AG10803 (cell line): Measurements from ENCODE around the gene ADAMTSL4.
A peak's percentile ranks its signal among the peaks of the same experiment; 100 is the strongest.
"Not testable (repeated sequence)": the region's sequence is repeated elsewhere in the genome, so short reads cannot be mapped to it uniquely, and the experiment has no call there.

ENCODE experiments used
- DNase-seq: peaks from one replicate; pipeline ENCODE4 v3.0.0; 2010; ENCODE audit warnings: low read depth
- H3K4me3 ChIP-seq: 2 replicates; pipeline ENCODE4 v1.5.1; 2011; ENCODE audit warnings: mild to moderate bottlenecking, low read length, control low read depth
- CTCF ChIP-seq: conservative IDR thresholded peaks from 2 replicates; pipeline ENCODE4 v1.5.1; 2011; ENCODE audit warnings: mild to moderate bottlenecking, low read length, control low read depth, inconsistent platforms

The ADAMTSL4 gene

DNA sequence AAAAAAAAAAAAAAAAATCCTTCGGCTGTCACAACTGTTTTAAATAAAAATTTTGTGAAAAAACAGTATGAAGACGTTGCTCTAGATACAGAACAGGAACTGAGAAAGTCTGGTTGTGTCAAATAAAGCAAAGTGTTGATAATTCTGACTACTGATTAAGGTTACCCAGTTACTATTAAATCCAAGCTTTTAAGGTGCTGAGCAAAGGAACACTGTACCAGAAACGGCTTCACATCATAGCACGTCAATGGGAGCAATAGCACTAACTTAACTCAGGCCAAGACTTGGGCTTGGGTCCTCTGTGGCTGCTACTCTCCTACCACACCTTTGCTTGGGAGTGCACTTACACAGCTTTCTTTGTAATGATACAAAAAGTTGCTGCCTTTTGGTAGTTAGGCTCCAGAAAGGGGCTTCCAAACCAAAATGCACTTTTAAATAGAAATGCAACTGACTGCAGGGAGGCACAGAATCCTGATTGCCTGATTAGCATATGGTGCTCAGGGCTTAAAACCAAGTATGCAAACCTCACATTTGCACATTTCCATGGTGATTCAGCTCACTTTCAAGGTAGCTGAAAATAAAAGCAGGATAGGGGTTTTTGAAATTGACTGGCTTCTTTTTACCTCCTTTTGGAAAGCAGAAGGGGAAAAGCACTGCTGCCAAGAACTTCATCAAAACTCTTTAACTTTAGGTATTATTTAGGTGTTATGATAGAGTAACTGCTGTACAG is 23.9 kb downstream of the ADAMTSL4 start:
- no peak overlapping the region for H3K4me3 ChIP-seq
- peak; percentile 35 for DNase-seq
- no peak for TF ChIP-seq CTCF

GRCh38 chr1:150573648-150574071 is 24.5 kb downstream of the ADAMTSL4 start:
- H3K4me3 ChIP-seq = not testable (repeated sequence)
- DNase-seq = peak; percentile 31

DNA sequence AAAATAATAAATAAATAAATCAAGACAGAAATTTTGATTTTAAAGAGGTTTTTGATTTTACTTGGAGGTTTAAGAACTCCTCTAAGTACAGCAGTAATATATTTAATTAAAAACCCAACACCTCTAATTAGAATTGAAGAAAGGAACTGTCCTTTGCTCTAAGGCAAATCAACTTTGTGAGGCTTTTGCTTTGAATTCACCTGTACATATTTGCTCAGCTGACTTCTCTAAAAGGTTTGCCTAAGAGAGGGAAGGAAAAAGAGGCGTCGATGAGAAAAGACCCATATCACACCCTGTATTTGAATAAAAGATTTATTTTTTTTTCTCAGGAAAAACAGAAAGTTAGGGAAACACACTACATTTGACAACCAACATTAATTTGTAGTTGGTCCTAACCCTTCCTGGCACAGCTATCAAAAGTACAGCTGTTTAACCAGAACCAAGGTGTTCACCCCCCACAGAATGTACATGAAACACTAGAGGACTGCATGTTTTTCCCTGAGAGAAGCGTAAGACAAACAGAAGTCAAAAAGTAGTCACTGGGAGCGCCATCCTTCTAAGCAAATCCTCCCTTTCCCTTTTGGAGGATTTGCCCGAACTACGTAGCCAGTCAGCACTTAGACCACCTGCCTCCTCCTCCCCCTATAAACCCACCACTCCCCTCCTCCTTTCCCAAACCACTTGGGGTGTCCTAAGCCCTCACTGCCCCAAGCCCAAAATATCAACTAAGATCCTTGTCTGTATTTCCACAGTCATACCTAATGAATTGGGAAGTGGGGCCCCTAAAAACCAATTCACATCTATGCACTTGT is 25.3 kb downstream of the ADAMTSL4 start:
- DNase-seq = peak; percentile 40
- peak overlapping the region; percentile 99 for H3K4me3 ChIP-seq
- no peak for TF ChIP-seq CTCF

- H3K4me3 ChIP-seq = peak overlapping the region; percentile 99
- peak; percentile 28 for DNase-seq
- no peak for TF ChIP-seq CTCF
These were observed 25.9 kb downstream of the ADAMTSL4 start for GRCh38 chr1:150575072-150575489.

DNA sequence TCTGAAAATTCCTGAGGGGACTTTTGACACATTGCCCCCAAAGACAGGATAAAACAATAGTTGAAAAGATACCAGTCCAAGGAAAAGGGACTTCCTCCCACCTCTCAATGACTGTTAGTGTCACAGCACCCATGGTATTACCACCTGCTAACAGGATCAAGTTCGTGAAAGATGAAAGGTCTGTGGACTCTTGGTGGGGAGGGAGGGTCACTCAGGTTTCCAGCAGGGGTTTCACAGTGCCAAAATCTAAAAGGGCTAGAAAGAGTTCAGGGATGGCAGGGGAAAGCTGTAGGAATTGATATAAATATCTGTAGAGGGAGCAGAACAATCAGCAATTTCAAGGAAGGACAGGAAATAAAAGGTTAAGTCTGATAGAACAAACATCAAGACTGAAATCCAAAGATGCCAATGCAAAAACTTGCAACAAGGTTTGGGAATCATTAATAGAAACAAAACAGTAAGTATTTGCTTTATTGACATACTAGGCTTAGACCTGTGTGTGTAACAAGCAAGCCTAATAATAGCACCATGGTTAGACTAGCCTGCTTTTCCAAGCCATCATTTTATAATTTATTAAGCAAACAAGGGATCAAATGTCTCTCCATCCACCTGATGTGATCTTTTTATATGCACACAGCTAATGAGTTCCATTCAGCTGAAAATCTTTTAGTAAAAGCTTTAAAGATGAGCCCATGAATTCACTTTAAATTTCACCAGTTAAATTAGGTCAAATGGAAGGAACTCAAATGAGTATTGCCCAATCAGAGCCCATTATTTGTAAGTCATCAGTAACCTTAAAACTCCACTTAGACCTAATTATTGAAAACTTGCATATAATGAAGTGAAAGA is 26.5 kb downstream of the ADAMTSL4 start:
- peak overlapping the region; percentile 99 for H3K4me3 ChIP-seq
- DNase-seq = peak; percentile 46
- TF ChIP-seq CTCF = no peak

- DNase-seq = no peak
- H3K4me3 ChIP-seq = peak overlapping the region; percentile 99
- TF ChIP-seq CTCF = no peak
These were observed 27.1 kb downstream of the ADAMTSL4 start for GRCh38 chr1:150576367-150576711.

GRCh38 chr1:150576794-150577556 is 27.8 kb downstream of the ADAMTSL4 start:
- no peak for TF ChIP-seq CTCF
- peak overlapping the region; percentile 99 for H3K4me3 ChIP-seq
- DNase-seq = peak; percentile 37
